Neural cell (in vitro differentiated cells): Measurements from ENCODE around the gene TRMT44.

Experiments
- CTCF ChIP-seq: fragments of 450-650 bp; IDR thresholded peaks from 2 replicates; pipeline ENCODE4 v1.5.1; 2014; ENCODE audit warnings: antibody characterized with exemption, mild to moderate bottlenecking, moderate library complexity; ENCODE audit not compliant: poor library complexity, severe bottlenecking
- EP300 ChIP-seq: fragments of 450-650 bp; conservative IDR thresholded peaks from 2 replicates; pipeline ENCODE4 v1.6.1; 2014; ENCODE audit warnings: antibody characterized with exemption, mild to moderate bottlenecking, moderate library complexity; ENCODE audit not compliant: poor library complexity, severe bottlenecking
- EZH2 ChIP-seq: fragments of 200-600, 300-800 bp; shearing (Covaris generic), sonication (generic); IDR thresholded peaks from 2 replicates; pipeline ENCODE4 v1.6.1; 2014; ENCODE audit warnings: antibody characterized with exemption, low read length, borderline replicate concordance, mild to moderate bottlenecking; ENCODE audit not compliant: insufficient read depth, poor library complexity, severe bottlenecking
- POLR2AphosphoS5 ChIP-seq: IDR thresholded peaks from 2 replicates; pipeline ENCODE4 v1.6.1; 2012
- RAD21 ChIP-seq: fragments of 450-650 bp; conservative IDR thresholded peaks from 2 replicates; pipeline ENCODE4 v1.6.1; 2014; ENCODE audit warnings: antibody characterized with exemption, mild to moderate bottlenecking, moderate library complexity
- SMC3 ChIP-seq: fragments of 450-650 bp; conservative IDR thresholded peaks from 2 replicates; pipeline ENCODE4 v1.6.1; 2014; ENCODE audit warnings: antibody characterized with exemption, mild to moderate bottlenecking, moderate library complexity; ENCODE audit not compliant: poor library complexity
- TAF1 ChIP-seq: IDR thresholded peaks from 2 replicates; pipeline ENCODE4 v1.6.1; 2012; ENCODE audit warnings: low read depth

GRCh38 chr4:8427761-8428287 lies 12.8 kb upstream of the TRMT44 start:
- TF ChIP-seq POLR2AphosphoS5 = no peak
- no peak for TF ChIP-seq CTCF
- TF ChIP-seq TAF1 = no peak
- TF ChIP-seq EP300 = no peak
- no peak for TF ChIP-seq EZH2
- TF ChIP-seq SMC3 = no peak
- TF ChIP-seq RAD21 = no peak
